ENCODE results near the gene NLGN4X.

Gene NLGN4X

GRCh38 chrX:6052111-6052745 is 176.4 kb downstream of the NLGN4X start:
- no peak for TF ChIP-seq POLR2AphosphoS5 (IDR thresholded peaks at IDR 0.05; ENCODE audit: low read depth)
- no peak for TF ChIP-seq REST (IDR thresholded peaks at IDR 0.05; ENCODE audit: insufficient replicate concordance, low read depth)
- no peak for TF ChIP-seq SPI1 (IDR thresholded peaks at IDR 0.05; ENCODE audit: borderline replicate concordance, low read depth)
- no peak for TF ChIP-seq CTCF (IDR thresholded peaks at IDR 0.05; ENCODE audit: insufficient read depth, low read length)
- no peak for TF ChIP-seq GABPA (IDR thresholded peaks at IDR 0.05; ENCODE audit: low read depth)
- Histone ChIP-seq H3K4me3 (replicated peaks; ENCODE audit: insufficient read depth, low read length) (no peak overlapping the region), H3K27me3 (ENCODE audit: insufficient read depth, poor library complexity, severe bottlenecking) (no peaks in the 10 kb centered on the region), H3K27ac (replicated peaks) (no peak overlapping the region)
- no peak for DNase-seq (ENCODE audit: low read depth in 1 of 2, low spot score in 1 of 2)

DNA sequence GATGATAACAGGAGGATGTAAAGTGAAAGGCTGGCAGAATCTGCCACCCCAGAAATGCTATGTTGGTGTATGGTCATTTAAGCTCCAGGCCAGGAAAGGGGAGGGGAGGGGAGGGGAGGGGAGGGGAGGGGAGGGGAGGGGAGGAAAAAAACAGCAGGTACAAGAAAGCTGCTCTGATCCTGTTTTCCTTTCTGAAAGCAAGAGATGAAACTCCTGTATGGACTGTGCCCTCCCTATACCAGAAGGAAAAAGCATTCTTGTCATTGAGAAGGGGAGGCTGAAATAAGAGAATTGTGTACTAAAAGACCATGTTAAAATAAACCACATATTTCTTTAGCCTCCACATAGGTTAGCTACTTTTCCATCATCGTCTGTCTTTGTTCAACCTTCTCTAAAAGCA is 179.5 kb downstream of the NLGN4X start:
- Histone ChIP-seq H3K27ac (replicated peaks) (no peak overlapping the region), H3K4me3 (replicated peaks; ENCODE audit: insufficient read depth, low read length) (no peak overlapping the region), H3K27me3 (ENCODE audit: insufficient read depth, poor library complexity, severe bottlenecking) (no peaks in the 10 kb centered on the region)
- no peak for TF ChIP-seq GABPA (IDR thresholded peaks at IDR 0.05; ENCODE audit: low read depth)
- DNase-seq (ENCODE audit: low read depth in 1 of 2, low spot score in 1 of 2) = no peak

DNA sequence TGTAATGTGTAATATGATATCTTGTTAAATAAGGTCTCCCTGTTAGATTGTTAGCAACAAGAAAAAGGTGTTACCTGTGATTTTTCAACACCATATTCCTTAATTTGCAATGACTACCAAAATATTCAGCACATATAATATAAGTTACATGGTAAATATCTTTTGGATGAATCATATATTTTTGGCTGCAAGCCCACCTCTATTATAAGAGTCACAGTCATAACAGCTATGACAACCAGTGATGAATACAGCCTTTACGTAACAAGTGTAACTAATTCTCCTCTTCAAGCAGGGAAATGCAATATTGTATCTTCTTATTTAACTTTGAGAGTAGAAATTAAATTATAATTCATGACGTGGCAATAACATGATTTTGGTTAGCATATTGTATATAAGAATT is 187.0 kb downstream of the NLGN4X start:
- DNase-seq (ENCODE audit: low read depth in 1 of 2, low spot score in 1 of 2) = no peak
- no peak for TF ChIP-seq REST (IDR thresholded peaks at IDR 0.05; ENCODE audit: insufficient replicate concordance, low read depth)
- TF ChIP-seq GABPA (IDR thresholded peaks at IDR 0.05; ENCODE audit: low read depth) = no peak
- no peak for TF ChIP-seq POLR2AphosphoS5 (IDR thresholded peaks at IDR 0.05; ENCODE audit: low read depth)
- no peak for TF ChIP-seq CTCF (IDR thresholded peaks at IDR 0.05; ENCODE audit: insufficient read depth, low read length)
- TF ChIP-seq SPI1 (IDR thresholded peaks at IDR 0.05; ENCODE audit: borderline replicate concordance, low read depth) = no peak
- H3K27ac ChIP-seq (replicated peaks) = no peak overlapping the region

GRCh38 chrX:6029014-6029413 is 199.7 kb downstream of the NLGN4X start:
- DNase-seq (ENCODE audit: low read depth in 1 of 2, low spot score in 1 of 2) = no peak
- Histone ChIP-seq H3K27ac (replicated peaks) (no peak overlapping the region), H3K4me3 (replicated peaks; ENCODE audit: insufficient read depth, low read length) (no peak overlapping the region), H3K27me3 (ENCODE audit: insufficient read depth, poor library complexity, severe bottlenecking) (no peaks in the 10 kb centered on the region)
- TF ChIP-seq GABPA (IDR thresholded peaks at IDR 0.05; ENCODE audit: low read depth) (no peak), SPI1 (IDR thresholded peaks at IDR 0.05; ENCODE audit: borderline replicate concordance, low read depth) (no peak), REST (IDR thresholded peaks at IDR 0.05; ENCODE audit: insufficient replicate concordance, low read depth) (no peak), POLR2AphosphoS5 (IDR thresholded peaks at IDR 0.05; ENCODE audit: low read depth) (no peak), CTCF (IDR thresholded peaks at IDR 0.05; ENCODE audit: insufficient read depth, low read length) (no peak)

More for the DNA sequence above, 187.0 kb downstream of the NLGN4X start:
- Histone ChIP-seq H3K27me3 (ENCODE audit: insufficient read depth, poor library complexity, severe bottlenecking) (no peaks in the 10 kb centered on the region), H3K4me3 (replicated peaks; ENCODE audit: insufficient read depth, low read length) (no peak overlapping the region)
